H1 (cell line): Measurements from ENCODE around the gene DDX31. TPM values are rescaled to one million over a fixed set of nuclear protein-coding genes. Genes with fewer than 3 reads are reported as not detected.

Experiments
- polyA plus RNA-seq, 7 experiments: library from polyadenylated mRNA; depleted of rRNA in 3 of 7; stranded (reverse) in 5 of 7; unstranded in 2 of 7; fragments of >200 nt in 5 of 7; fragments of 200-250 nt in 2 of 7; gene quantifications; 1 replicate in 5 of 7; 2 replicates in 1 of 7; 4 replicates in 1 of 7; pipeline versions ENCODE4 v1.2.1 to v1.2.3, GENCODE V29; 2011 to 2013; ENCODE audit warnings: missing spikeins in 2 of 7, mixed read lengths in 2 of 7
- total RNA-seq: library from RNA; stranded (reverse); fragmentation: NEBNext Ultra II Directional; extraction: Animal tissue kit (Norgen Biotek cat#: 25700); gene quantifications from 2 replicates; pipeline ENCODE4 v1.2.1, GENCODE V29; 2021

Gene DDX31
- total and polyA plus RNA-seq, 2 of the 8 experiments (the other 6 are each of a cell fraction or from before 2014, with no cell fraction given) = 9.5 to 23.7 TPM

Other genes starting within 250 kb of the DDX31 start
- not detected in 2 replicates for gene BARHL1, start 87.4 kb downstream of the DDX31 start, total RNA-seq
- 0.06 TPM in 1 of 2 replicates, not detected in the other for gene BARHL1, start 87.4 kb downstream of the DDX31 start, polyA plus RNA-seq (2011; rRNA removed)
- gene GTF3C4, start 481 bp upstream of the DDX31 start, total RNA-seq = 36.9 and 39.2 TPM in 2 replicates
- gene GTF3C4, start 481 bp upstream of the DDX31 start, polyA plus RNA-seq (2011; rRNA removed) = 6.3 and 6.8 TPM in 2 replicates
- 0.48 and 0.52 TPM in 2 replicates for gene AK8, start 208.3 kb upstream of the DDX31 start, total RNA-seq
- 0.35 and 0.39 TPM in 2 replicates for gene AK8, start 208.3 kb upstream of the DDX31 start, polyA plus RNA-seq (2011; rRNA removed)
- 0.29 and 0.63 TPM in 2 replicates for gene SPACA9, start 208.9 kb upstream of the DDX31 start, total RNA-seq
- gene SPACA9, start 208.9 kb upstream of the DDX31 start, polyA plus RNA-seq (2011; rRNA removed) = 1.3 and 1.4 TPM in 2 replicates